HG03103 (cell line): ENCODE results near the gene FBLIM1.

Experiments used
- ATAC-seq: cut with Tn5 transposase; IDR thresholded peaks from one replicate; pipeline ENCODE4 v1.9.1; 2021; ENCODE audit warnings: low read depth; ENCODE audit not compliant: unreplicated experiment

The FBLIM1 gene

DNA sequence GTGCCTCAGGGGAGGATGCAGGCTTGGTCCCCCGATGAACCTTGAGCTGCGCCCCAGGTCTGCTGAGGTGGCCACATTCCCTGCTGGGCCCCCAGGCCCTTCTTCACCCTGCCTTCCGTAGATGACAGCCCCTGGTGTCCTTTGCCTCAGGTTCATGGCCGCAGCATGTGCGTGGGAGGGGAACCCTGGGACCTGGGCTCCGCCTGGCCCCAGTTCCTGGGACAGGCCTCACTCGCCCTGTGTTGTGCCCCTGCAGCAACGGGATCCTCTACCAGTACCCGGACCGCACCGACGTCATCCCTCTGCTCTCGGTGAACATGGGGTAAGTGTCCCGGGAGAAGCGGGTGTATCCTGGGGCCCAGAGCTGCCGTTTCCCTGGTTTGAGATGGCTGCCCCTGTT, 27.7 kb upstream of the FBLIM1 start:
- no peak for ATAC-seq

GRCh38 chr1:15731735-15732685, 26.6 kb upstream of the FBLIM1 start:
- ATAC-seq, result no peak

DNA sequence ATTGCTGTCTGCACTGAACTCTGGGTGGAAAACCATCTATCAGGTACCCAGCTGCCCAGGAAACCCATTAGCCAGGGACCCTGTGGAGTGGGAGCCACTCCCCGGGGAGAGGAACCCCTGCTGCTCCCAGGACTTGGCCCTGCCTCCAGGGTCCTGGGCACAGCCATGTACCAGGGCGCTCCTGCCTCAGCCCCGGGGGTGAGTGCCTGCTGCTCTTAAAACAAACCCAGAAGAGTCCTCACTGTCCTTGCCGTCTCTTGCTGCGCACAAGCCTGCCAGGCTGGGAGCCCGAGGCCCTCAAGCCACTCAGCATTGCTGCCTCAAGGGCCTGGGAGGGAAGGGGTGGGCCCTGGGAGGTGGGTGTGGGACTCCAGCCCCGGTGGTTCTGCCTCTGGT, 25.9 kb upstream of the FBLIM1 start:
- no peak for ATAC-seq

DNA sequence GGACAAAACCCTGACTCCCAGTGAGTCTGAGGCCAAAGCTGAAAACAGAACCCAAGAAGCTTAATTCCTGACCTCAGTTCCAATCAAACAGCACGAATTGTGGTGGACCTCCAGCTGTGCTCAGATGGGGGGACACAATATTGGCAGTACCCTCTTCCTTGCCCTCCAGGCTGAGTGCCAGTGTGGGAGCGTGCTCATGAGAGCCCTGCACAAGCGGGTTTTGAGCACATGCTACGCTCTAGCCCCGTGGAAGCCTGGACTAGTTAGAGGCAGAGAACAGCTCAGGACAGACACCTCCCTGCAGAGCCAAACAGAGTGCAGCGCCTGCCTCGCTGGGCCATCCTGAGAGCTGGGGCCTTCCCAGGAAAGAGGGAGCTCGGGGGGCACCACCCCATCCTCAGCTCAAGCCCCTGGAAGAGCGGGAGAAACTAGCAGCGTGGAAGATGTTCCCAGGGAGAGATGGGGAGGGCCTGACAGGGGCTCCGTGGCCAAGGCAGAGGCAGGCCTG, 25.3 kb upstream of the FBLIM1 start:
- no peak for ATAC-seq

- ATAC-seq, result no peak
Measured at GRCh38 chr1:15733726-15734226, 24.8 kb upstream of the FBLIM1 start.

GRCh38 chr1:15734296-15734695, 24.3 kb upstream of the FBLIM1 start:
- ATAC-seq, result no peak

GRCh38 chr1:15734901-15735300, 23.7 kb upstream of the FBLIM1 start:
- no peak for ATAC-seq

DNA sequence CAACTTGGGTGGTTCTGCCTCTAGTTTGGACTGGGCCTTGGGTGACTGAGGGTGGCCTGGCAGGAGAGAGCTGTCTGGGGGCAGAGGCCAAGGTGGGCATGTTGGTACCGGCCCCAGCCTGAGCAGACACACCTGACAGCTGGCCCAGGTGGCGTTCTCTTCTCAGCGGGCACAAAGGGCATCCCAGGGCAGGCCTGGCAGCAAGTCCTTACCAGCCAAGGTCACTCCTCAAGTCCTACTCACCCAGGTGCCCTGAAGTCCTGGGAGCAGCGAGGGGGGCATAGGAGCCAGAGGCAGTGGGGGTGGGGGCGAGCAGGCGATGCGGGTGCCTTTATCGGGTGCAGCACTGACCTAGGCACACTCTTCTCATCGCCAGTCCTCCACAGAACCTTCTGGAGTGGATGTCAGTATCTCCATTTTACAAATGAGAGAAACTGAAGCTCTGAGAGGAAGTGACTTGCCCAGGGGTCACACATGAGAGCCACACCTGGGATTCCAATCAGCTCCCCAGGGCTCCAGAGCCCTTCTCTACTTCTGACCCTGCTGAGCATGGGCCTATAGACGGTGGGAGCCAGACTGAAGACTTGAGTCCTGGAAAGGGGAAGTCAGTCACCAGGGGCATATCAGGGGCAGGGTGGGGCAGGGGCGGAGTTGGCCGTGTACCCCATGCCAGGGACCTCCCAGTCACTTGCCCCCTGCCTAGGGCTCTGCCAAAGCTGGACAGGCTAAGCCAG, 23.1 kb upstream of the FBLIM1 start:
- ATAC-seq, result no peak

DNA sequence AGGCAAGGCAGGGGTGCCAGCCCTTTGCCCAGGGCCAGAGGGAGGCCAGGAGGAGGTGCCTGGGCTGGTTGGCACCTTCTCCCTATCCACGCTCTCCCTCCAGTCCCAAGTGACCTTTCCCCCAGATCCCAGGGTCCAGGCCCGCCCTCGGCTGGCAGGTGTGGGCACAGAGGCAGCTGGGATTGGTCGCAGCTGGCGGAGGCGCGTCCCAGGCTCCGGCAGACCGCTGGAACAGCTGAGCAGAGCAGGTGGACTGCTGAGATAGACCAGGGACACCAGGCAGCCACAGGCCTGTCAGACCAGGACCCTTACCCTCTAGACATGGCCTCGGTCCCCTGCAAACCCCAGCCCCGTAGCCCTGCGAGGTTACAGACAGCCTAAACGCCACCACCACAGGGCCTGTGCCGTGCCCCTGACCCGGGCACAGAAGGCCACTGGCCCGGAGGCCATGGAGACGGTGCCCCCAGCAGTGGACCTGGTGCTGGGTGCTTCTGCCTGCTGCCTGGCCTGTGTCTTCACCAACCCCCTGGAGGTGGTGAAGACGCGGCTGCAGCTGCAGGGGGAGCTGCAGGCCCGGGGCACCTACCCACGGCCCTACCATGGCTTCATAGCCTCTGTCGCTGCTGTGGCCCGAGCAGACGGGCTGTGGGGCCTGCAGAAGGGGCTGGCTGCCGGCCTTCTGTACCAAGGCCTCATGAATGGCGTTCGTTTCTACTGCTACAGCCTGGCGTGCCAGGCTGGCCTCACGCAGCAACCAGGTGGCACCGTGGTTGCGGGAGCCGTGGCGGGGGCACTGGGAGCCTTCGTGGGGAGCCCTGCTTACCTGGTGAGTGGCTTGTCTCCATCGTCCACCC, 22.3 kb upstream of the FBLIM1 start, which contains the start of gene SLC25A34:
Gene SLC25A34 (plus strand): TSS at position 221 of the 854 bp plus-strand sequence. CDS start 228 bp downstream, at position 449.
- ATAC-seq, result no peak

DNA sequence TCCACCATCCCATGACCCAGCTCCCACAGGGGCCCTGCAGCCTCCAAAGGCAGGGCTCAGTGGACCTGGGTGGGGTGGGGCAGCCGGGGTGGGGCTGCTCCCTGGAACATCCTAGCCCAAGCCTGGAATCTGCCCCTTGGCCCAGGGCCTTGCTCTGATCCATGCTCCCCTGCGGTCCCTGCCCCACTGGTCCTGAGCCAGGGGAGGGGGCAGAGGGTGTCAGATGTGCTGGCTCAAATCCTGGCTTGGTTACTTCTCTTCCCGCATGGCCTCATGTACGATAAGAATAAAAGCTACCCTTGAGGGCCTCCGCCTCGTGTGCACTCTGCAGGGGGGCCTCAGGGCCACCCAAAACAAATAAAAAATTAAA, 21.7 kb upstream of the FBLIM1 start:
- no peak for ATAC-seq

GRCh38 chr1:15737324-15738319, 21.0 kb upstream of the FBLIM1 start:
- no peak for ATAC-seq

DNA sequence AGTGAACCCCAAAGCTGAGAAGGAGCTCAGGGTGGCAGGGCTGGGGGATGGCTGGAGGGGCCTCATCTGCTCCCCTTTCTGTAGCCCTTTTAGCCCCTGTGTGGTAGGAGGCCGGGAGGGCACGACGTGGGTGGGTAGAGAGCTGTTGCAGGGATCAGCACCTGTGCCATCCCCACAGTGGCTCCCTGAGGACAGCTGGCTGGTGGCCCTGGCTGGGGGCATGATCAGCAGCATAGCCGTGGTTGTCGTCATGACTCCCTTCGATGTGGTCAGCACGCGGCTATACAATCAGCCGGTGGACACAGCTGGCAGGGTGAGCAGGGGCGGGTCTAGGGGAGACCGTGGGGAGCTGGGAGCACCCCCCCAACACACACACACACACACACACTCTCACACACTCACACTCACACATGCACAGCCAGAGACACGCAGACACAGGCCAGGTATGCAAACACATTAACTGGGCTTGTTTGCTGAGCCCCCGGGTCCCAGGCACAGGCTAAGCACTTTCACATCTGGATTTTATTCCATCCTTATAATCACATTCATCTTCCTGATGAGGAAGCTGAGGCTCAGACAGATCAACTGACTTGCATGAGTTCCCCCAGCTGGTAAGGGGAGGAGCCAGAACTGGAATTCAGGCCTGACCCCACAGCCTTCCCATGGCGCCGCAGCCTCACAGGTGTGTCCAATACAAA, 20.0 kb upstream of the FBLIM1 start:
- no peak for ATAC-seq

- no peak for ATAC-seq
Measured at GRCh38 chr1:15739259-15739658, 19.3 kb upstream of the FBLIM1 start.

GRCh38 chr1:15739745-15740144, 18.9 kb upstream of the FBLIM1 start:
- no peak for ATAC-seq

DNA sequence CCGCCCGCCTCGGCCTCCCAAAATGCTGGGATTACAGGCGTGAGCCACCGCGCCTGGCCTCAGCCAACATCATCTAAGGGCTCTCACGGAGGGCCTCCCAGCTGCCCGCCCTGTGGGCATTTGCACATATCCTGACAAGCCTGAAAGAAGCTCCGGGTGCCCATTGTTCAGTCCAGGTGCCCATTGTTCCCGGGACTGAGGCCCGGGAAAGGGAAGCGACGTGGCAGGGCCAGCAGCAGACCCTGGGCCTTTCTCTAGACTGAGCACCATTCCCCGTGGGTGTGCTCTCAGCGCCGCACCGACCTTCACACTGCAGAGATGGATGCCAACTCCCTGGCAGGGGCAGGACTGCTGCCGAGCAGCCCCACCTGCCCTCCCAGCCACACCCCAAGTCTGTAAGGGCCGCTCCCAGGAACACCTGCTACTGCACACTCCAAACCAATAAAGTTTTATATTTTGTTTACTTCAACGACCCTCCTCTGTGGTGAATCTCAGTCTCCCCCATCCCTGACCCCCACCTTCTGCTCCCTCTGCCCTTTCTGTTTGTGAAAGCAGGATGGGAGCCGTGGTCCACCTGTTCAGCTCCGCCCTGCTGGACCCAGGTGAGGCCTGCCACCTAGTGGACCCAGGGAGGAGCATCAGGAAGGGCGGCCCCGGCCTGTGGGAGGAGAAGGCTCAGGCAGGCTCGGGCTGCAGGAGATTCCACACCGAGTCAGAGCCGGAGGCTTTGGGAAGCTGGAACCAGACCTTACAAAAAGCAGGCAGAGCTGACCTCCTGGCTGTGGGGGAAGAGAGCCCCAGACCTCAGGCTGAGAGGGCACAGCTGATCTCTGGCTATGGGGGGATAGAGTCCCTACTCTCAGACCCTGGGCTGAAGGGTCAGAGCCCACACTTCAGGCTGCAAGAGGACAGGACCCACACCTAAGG, 17.4 kb upstream of the FBLIM1 start:
- ATAC-seq, result no peak

- no peak for ATAC-seq
Measured at GRCh38 chr1:15742339-15742801, 16.2 kb upstream of the FBLIM1 start, which contains the start of gene TMEM82. TSS of gene TMEM82 (plus strand) at chr1:15742499. CDS start at chr1:15742560, 61 bp downstream.

DNA sequence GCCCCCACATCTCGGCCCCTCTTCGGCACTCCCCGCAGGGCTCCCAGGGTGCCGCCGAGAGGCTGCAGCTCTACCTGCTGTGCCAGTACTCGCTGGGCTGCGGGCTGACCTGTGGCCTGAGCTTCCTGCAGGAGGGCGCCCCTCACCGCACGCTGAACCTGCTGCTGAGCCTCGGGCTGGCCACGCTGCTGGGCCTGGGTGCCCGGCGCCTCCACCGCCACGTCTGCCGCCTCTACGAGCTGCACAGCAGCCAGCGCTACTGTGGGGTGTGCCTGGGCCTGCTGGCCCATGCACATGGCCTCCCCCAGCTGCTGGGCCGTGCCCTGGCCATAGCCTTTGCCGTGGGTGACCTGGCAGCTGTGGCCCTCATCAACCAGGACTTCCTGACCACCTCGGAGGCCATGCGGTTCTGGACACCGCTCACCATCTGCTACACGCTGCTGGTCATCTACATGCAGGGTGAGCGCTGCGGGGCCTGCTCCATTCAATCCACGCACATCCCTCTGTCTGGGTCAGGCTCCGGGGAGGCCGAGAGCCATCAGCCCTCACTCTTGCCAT, 14.4 kb upstream of the FBLIM1 start:
- ATAC-seq, result no peak
